ENCODE data around the gene SAP25. TPM values are rescaled to one million over a fixed set of nuclear protein-coding genes. Genes with fewer than 3 reads are reported as not detected.
A peak's percentile ranks its signal among the peaks of the same experiment; 100 is the strongest.

SAP25 gene
- total RNA-seq, 1 donor from 2014 or later = not detected

DNA sequence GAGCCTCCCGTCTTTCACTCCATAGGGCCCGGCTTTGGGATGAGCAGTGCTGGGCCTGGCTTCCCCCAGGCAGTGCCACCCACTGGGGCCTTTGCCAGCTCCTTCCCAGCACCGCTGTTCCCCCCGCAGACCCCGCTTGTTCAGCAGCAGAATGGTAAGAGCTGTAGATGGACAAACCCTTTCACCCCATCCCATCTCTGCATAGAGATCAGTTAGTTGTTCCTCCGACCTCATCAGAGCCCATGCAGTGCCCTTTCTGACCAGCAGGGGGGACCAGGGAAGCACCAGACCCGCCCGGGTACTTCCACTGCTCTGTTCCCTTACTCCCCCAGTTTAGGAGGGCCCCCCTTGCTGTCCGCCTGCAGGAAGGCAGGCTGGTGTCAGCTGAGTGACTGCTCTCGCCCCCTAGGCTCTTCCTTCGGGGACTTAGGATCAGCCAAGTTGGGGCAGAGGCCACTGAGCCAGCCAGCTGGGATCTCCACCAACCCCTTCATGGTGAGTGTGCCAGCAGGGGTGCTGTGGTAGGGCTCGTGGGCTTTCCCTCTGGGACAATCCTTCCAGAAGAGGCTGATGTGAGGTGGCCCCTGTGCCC lies 9.8 kb downstream of the SAP25 start:
- Mint-ChIP-seq H3K36me3 (peaks cover 2% of the 10 kb centered on the region), H3K4me3 (peak overlapping the region; percentile 30), H3K27ac (no peak overlapping the region), H3K4me1 (peaks cover 28% of the 10 kb centered on the region), H3K9me3 (peaks cover 2% of the 10 kb centered on the region), H3K27me3 (ENCODE audit: insufficient read depth, low read depth) (peaks cover 2% of the 10 kb centered on the region)
- H4K20me1 ChIP-seq (ENCODE audit: low read depth) = peaks cover 2% of the 10 kb centered on the region
- H3K9me3 ChIP-seq (ENCODE audit: low read depth) = no peaks in the 10 kb centered on the region
- H2AFZ ChIP-seq (replicated peaks) = no peak overlapping the region
- no peaks in the 10 kb centered on the region for H3K27me3 ChIP-seq
- H3F3A ChIP-seq (ENCODE audit: low read depth) = peaks cover 5% of the 10 kb centered on the region
- H3K79me2 ChIP-seq (ENCODE audit: low read depth) = no peaks in the 10 kb centered on the region
- peak; percentile 81 for DNase-seq (ENCODE audit: low spot score)
- no peak overlapping the region for H3K4me3 ChIP-seq
- no peaks in the 10 kb centered on the region for H3K36me3 ChIP-seq
- H3K27ac ChIP-seq = no peak overlapping the region
- H3K4me2 ChIP-seq = no peak overlapping the region
- TF ChIP-seq EZH2phosphoT487 (IDR thresholded peaks at IDR 0.05) = no peak
- TF ChIP-seq, protein P1, sequence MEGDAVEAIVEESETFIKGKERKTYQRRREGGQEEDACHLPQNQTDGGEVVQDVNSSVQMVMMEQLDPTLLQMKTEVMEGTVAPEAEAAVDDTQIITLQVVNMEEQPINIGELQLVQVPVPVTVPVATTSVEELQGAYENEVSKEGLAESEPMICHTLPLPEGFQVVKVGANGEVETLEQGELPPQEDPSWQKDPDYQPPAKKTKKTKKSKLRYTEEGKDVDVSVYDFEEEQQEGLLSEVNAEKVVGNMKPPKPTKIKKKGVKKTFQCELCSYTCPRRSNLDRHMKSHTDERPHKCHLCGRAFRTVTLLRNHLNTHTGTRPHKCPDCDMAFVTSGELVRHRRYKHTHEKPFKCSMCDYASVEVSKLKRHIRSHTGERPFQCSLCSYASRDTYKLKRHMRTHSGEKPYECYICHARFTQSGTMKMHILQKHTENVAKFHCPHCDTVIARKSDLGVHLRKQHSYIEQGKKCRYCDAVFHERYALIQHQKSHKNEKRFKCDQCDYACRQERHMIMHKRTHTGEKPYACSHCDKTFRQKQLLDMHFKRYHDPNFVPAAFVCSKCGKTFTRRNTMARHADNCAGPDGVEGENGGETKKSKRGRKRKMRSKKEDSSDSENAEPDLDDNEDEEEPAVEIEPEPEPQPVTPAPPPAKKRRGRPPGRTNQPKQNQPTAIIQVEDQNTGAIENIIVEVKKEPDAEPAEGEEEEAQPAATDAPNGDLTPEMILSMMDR (IDR thresholded peaks at IDR 0.05) = peak; percentile 82
- peaks cover 1% of the 10 kb centered on the region for H3K4me1 ChIP-seq
- no peak overlapping the region for H3K9ac ChIP-seq

DNA sequence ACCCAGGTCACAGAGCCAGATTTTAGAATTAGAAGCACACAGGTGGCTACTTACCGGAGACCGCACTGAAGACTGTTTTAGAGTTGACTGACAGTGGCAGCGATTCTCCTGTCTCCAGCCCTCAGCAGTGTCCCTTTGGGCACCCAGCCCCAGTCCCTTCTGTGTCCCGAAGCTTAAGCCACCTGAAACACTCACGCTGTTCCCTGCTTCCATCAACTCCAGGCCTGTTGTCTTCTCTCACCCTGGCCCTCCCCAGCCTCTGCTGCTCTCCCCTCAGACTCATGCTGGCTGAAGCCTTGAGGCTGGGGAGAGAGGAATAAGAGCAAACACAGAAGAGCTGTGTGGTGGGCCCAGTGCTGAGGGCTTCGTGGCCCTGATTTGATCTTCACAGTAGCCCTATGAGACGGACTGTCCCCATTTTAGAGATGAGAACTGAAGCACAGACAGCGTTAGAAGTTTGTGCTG lies 10.6 kb downstream of the SAP25 start:
- H3K27me3 Mint-ChIP-seq (ENCODE audit: insufficient read depth, low read depth) = peaks cover 2% of the 10 kb centered on the region
- H3K27ac Mint-ChIP-seq = peak overlapping the region; percentile 42
- no peak overlapping the region for H3K4me3 Mint-ChIP-seq
- H3K9me3 Mint-ChIP-seq = peaks cover 2% of the 10 kb centered on the region
- DNase-seq (ENCODE audit: low spot score) = no peak
- Histone ChIP-seq H3K9ac (no peak overlapping the region), H4K20me1 (ENCODE audit: low read depth) (no peaks in the 10 kb centered on the region), H3K36me3 (no peaks in the 10 kb centered on the region), H3K27me3 (no peaks in the 10 kb centered on the region), H3K4me2 (no peak overlapping the region), H3K4me3 (no peak overlapping the region), H3K79me2 (ENCODE audit: low read depth) (no peaks in the 10 kb centered on the region), H3K4me1 (no peaks in the 10 kb centered on the region), H2AFZ (replicated peaks) (no peak overlapping the region), H3K27ac (no peak overlapping the region), H3K9me3 (ENCODE audit: low read depth) (no peaks in the 10 kb centered on the region), H3F3A (ENCODE audit: low read depth) (peaks cover 3% of the 10 kb centered on the region)
- H3K36me3 Mint-ChIP-seq = peaks cover 2% of the 10 kb centered on the region
- no peak for TF ChIP-seq EZH2 (IDR thresholded peaks at IDR 0.05)
- TF ChIP-seq, protein P1 (IDR thresholded peaks at IDR 0.05) = no peak
- TF ChIP-seq EZH2phosphoT487 (IDR thresholded peaks at IDR 0.05) = no peak
- H3K4me1 Mint-ChIP-seq = peaks cover 22% of the 10 kb centered on the region

DNA sequence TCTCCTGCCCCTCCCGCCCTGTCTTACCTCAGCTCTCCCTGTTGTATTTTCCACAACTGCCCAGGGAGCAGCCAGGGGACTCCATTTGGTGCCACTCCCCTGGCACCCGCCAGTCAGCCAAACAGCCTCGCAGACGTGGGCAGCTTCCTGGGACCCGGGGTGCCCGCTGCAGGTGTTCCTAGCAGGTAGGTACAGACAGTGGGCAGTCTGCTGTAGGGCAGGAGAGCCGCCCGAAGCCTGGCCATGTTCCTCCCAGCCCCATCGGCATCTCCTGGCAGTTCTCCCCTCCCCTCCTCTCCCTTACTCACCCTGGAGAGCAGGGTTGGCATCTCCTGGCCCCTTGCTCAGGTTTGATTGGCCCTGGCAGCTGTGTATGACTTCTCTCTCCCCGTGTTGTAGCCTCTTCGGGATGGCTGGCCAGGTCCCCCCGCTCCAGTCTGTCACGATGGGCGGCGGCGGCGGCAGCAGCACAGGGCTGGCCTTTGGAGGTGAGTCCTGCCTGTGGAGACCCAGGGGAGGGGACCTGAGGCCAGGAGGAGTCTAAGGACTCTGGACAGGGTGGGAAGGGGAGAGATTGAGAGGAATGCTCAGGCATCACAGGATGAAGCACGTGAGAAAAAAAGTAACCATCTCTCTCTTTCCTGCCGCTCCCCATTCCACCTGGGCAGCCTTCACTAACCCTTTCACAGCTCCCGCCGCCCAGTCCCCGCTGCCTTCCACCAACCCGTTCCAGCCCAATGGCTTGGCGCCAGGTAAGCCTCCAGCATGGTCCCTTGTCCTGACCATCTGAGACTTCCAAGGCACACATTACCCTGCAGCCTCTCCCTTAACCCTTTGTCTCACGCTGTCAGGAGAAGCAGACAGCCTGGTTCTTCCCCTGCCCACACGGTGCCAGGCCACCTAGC lies 11.3 kb downstream of the SAP25 start:
- no peaks in the 10 kb centered on the region for H3K4me1 ChIP-seq
- no peaks in the 10 kb centered on the region for H3K27me3 ChIP-seq
- H3K4me1 Mint-ChIP-seq = peaks cover 15% of the 10 kb centered on the region
- H3F3A ChIP-seq (ENCODE audit: low read depth) = peaks cover 3% of the 10 kb centered on the region
- no peak overlapping the region for H3K4me2 ChIP-seq
- H3K27me3 Mint-ChIP-seq (ENCODE audit: insufficient read depth, low read depth) = peaks cover 2% of the 10 kb centered on the region
- H3K27ac Mint-ChIP-seq = peak overlapping the region; percentile 42
- no peaks in the 10 kb centered on the region for H3K9me3 ChIP-seq (ENCODE audit: low read depth)
- H3K27ac ChIP-seq = no peak overlapping the region
- peaks cover 2% of the 10 kb centered on the region for H3K9me3 Mint-ChIP-seq
- H3K79me2 ChIP-seq (ENCODE audit: low read depth) = no peaks in the 10 kb centered on the region
- DNase-seq (ENCODE audit: low spot score) = no peak
- H4K20me1 ChIP-seq (ENCODE audit: low read depth) = no peaks in the 10 kb centered on the region
- no peak overlapping the region for H3K4me3 Mint-ChIP-seq
- no peak overlapping the region for H3K9ac ChIP-seq
- no peak overlapping the region for H2AFZ ChIP-seq (replicated peaks)
- H3K36me3 Mint-ChIP-seq = peaks cover 2% of the 10 kb centered on the region
- H3K36me3 ChIP-seq = no peaks in the 10 kb centered on the region
- H3K4me3 ChIP-seq = no peak overlapping the region
- TF ChIP-seq EZH2phosphoT487 (IDR thresholded peaks at IDR 0.05) (no peak), EZH2 (IDR thresholded peaks at IDR 0.05) (no peak)
- TF ChIP-seq, protein P1 (IDR thresholded peaks at IDR 0.05) = no peak

Data from neural progenitor cell (in vitro differentiated cells).